Lung (tissue), 12 donors: Measurements from ENCODE around the gene ASTN2. TPM values are rescaled to one million over a fixed set of nuclear protein-coding genes. Genes with fewer than 3 reads are reported as not detected.

ENCODE experiments used
- ATAC-seq: fragments of 200-7000 bp; cut with Tn5 transposase; one replicate; pipeline ENCODE4 v1.9.1; 2020; ENCODE audit warnings: moderate number of reproducible peaks; ENCODE audit not compliant: insufficient read depth, low FRiP score
- DNase-seq, 3 donors: peaks; one replicate each; pipeline ENCODE4 v3.0.0-alpha.2; 2013 to 2017
- H3K27ac ChIP-seq, 2 donors: one replicate each; pipeline ENCODE4 v1.5.1; 2013; ENCODE audit warnings: mild to moderate bottlenecking in 2 of 2, moderate library complexity in 2 of 2, control low read depth in 1 of 2, inconsistent platforms in 1 of 2, low read depth in 1 of 2, low read length in 1 of 2
- H3K27me3 ChIP-seq, 3 donors: one replicate each; pipeline ENCODE4 v1.5.1; 2013; ENCODE audit warnings: low read length in 2 of 3; ENCODE audit not compliant: control insufficient read depth in 3 of 3, insufficient read depth in 3 of 3
- H3K36me3 ChIP-seq, 4 donors: one replicate each; pipeline ENCODE4 v1.5.1; 2013; ENCODE audit warnings: low read length in 4 of 4, mild to moderate bottlenecking in 1 of 4, moderate library complexity in 1 of 4; ENCODE audit not compliant: control insufficient read depth in 4 of 4, insufficient read depth in 4 of 4
- H3K4me1 ChIP-seq, 5 donors: one replicate each; pipeline ENCODE4 v1.5.1; 2013; ENCODE audit warnings: low read length in 5 of 5, mild to moderate bottlenecking in 2 of 5, moderate library complexity in 1 of 5; ENCODE audit not compliant: control insufficient read depth in 5 of 5, insufficient read depth in 5 of 5
- H3K4me3 ChIP-seq: one replicate; pipeline ENCODE4 v1.5.1; 2013; ENCODE audit warnings: mild to moderate bottlenecking, control low read depth, moderate library complexity
- H3K9ac ChIP-seq, 2 donors: one replicate each; pipeline ENCODE4 v1.5.1; 2013; ENCODE audit warnings: low read length in 2 of 2, control low read depth in 1 of 2; ENCODE audit not compliant: insufficient read depth in 1 of 2
- H3K9me3 ChIP-seq, 4 donors: one replicate each; pipeline ENCODE4 v1.5.1; 2013; ENCODE audit warnings: low read length in 3 of 4, mild to moderate bottlenecking in 1 of 4, moderate library complexity in 1 of 4; ENCODE audit not compliant: control insufficient read depth in 4 of 4, insufficient read depth in 3 of 4
- CTCF ChIP-seq: IDR thresholded peaks from 2 replicates; pipeline ENCODE4 v1.5.1; 2012; ENCODE audit warnings: mild to moderate bottlenecking; ENCODE audit errors: control extremely low read depth, extremely low read depth
- WGBS, 2 donors: extraction: QIAGEN DNeasy Blood & Tissue Kit; methylation state at CpG; one replicate each; pipeline ENCODE4 v1.1.7; 2013; 5-methylcytosine and 5-hydroxymethylcytosine counted together
- polyA plus RNA-seq, 2 donors: library from polyadenylated mRNA; stranded (reverse); fragments of 200-250 nt; gene quantifications; one replicate each; pipeline ENCODE4 v1.2.1, GENCODE V29; 2013
- total RNA-seq, 2 donors: library from RNA; depleted of rRNA in 1 of 2; stranded (reverse); fragments of >200 nt in 1 of 2; gene quantifications; one replicate each; pipeline ENCODE4 v1.2.1, GENCODE V29; 2014 to 2021
- donor health status: control.
- donor health status: control.
- donor health status: Bipolar disorder and iron deficiency.
- donor health status: healthy.
- donor health status: DM: yes; HTN: yes; CAD: no.

Gene ASTN2
- total and polyA plus RNA-seq, 4 donors: 1.4 to 7.0 (median 3.3) TPM

- DNase-seq: peak; percentile 97 to 100 (median 99)
- Histone ChIP-seq H3K9ac (peak overlapping the region in 1 of 2 donors; percentile 63), H3K4me3 (no peak overlapping the region), H3K36me3 (no peaks in the 10 kb centered on the region), H3K9me3 (no peaks in the 10 kb centered on the region), H3K27ac (peak overlapping the region in 1 of 2 donors; percentile 4), H3K4me1 (peaks cover 0 to 56% (median 16%) of the 10 kb centered on the region in 5 donors), H3K27me3 (no peaks in the 10 kb centered on the region)
- ATAC-seq: peak; percentile 30
- 29 to 44% methylated on average over 7 of the region's 7 CpGs for WGBS, 2 donors
- no peak for TF ChIP-seq CTCF
Measured at GRCh38 chr9:116471093-116471906, 943.6 kb downstream of the ASTN2 start.

GRCh38 chr9:116468793-116469527, 945.9 kb downstream of the ASTN2 start:
- TF ChIP-seq CTCF: no peak
- Histone ChIP-seq H3K27me3 (no peaks in the 10 kb centered on the region), H3K9me3 (no peaks in the 10 kb centered on the region), H3K4me3 (no peak overlapping the region), H3K4me1 (peaks cover 0 to 52% (median 16%) of the 10 kb centered on the region in 5 donors), H3K36me3 (no peaks in the 10 kb centered on the region), H3K9ac (no peak overlapping the region), H3K27ac (no peak overlapping the region)
- ATAC-seq (no peak), DNase-seq (no peak)
- 73 to 75% methylated on average over 8 of the region's 8 CpGs for WGBS, 2 donors

GRCh38 chr9:116468369-116468768, 946.5 kb downstream of the ASTN2 start:
- DNase-seq (no peak), ATAC-seq (no peak)
- no peaks in the 10 kb centered on the region for H3K9me3 ChIP-seq
- peaks cover 0 to 52% (median 16%) of the 10 kb centered on the region in 5 donors for H3K4me1 ChIP-seq
- no peak overlapping the region for H3K4me3 ChIP-seq
- no peaks in the 10 kb centered on the region for H3K27me3 ChIP-seq
- H3K27ac ChIP-seq: no peak overlapping the region
- no peak overlapping the region for H3K9ac ChIP-seq
- 63 to 93% methylated on average over 1 of the region's 1 CpG for WGBS, 2 donors
- TF ChIP-seq CTCF: no peak
- no peaks in the 10 kb centered on the region for H3K36me3 ChIP-seq
